HL-60 (cell line): Measurements from ENCODE around the gene SDF2L1.

Experiments used
- DNase-seq, 2 experiments: peaks; one replicate each; pipeline ENCODE4 v3.0.0-alpha.2; 2010 to 2020; ENCODE audit warnings: low read depth in 1 of 2, low spot score in 1 of 2
- H3K27ac ChIP-seq: fragments of 250-450 bp; sonication (Bioruptor Pico); replicated peaks from 2 replicates; pipeline ENCODE4 v1.5.1; 2020; ENCODE audit warnings: mild to moderate bottlenecking, moderate library complexity
- H3K27me3 ChIP-seq: fragments of 250-450 bp; sonication (Bioruptor Pico); 2 replicates; pipeline ENCODE4 v1.5.1; 2021; ENCODE audit warnings: mild to moderate bottlenecking, moderate library complexity; ENCODE audit not compliant: insufficient read depth, poor library complexity, severe bottlenecking
- H3K4me3 ChIP-seq: replicated peaks from 2 replicates; pipeline ENCODE4 v1.5.1; 2011; ENCODE audit warnings: mild to moderate bottlenecking, control low read depth, low read length; ENCODE audit not compliant: insufficient read depth
- CTCF ChIP-seq: IDR thresholded peaks from one replicate; pipeline ENCODE4 v1.5.1; 2011; ENCODE audit warnings: low read length, control low read depth, inconsistent platforms; ENCODE audit not compliant: insufficient read depth
- GABPA ChIP-seq: IDR thresholded peaks from 2 replicates; pipeline ENCODE4 v1.6.1; 2012; ENCODE audit warnings: low read depth
- POLR2AphosphoS5 ChIP-seq: IDR thresholded peaks from 2 replicates; pipeline ENCODE4 v1.6.1; 2012; ENCODE audit warnings: low read depth
- REST ChIP-seq: IDR thresholded peaks from 2 replicates; pipeline ENCODE4 v1.6.1; 2012; ENCODE audit warnings: low read depth; ENCODE audit not compliant: insufficient replicate concordance
- SPI1 ChIP-seq: IDR thresholded peaks from 2 replicates; pipeline ENCODE4 v1.6.1; 2012; ENCODE audit warnings: low read depth, mild to moderate bottlenecking, borderline replicate concordance

SDF2L1 gene

GRCh38 chr22:21686193-21686608 lies 44.1 kb downstream of the SDF2L1 start:
- H3K27me3 ChIP-seq = no peaks in the 10 kb centered on the region
- no peak overlapping the region for H3K4me3 ChIP-seq
- DNase-seq = no peak
- H3K27ac ChIP-seq = no peak overlapping the region
- TF ChIP-seq REST = no peak

GRCh38 chr22:21686634-21687393 lies 44.7 kb downstream of the SDF2L1 start:
- H3K27me3 ChIP-seq = no peaks in the 10 kb centered on the region
- H3K27ac ChIP-seq = no peak overlapping the region
- no peak overlapping the region for H3K4me3 ChIP-seq
- DNase-seq = no peak
- no peak for TF ChIP-seq SPI1
- no peak for TF ChIP-seq POLR2AphosphoS5
- TF ChIP-seq REST = no peak
- TF ChIP-seq GABPA = no peak
- TF ChIP-seq CTCF = no peak

- no peak for DNase-seq
Measured at GRCh38 chr22:21687685-21688259, 45.7 kb downstream of the SDF2L1 start.

More at GRCh38 chr22:21687685-21688259, 45.7 kb downstream of the SDF2L1 start:
- no peak for TF ChIP-seq SPI1
- no peak for TF ChIP-seq REST
- no peak for TF ChIP-seq CTCF
- no peak for TF ChIP-seq POLR2AphosphoS5
- TF ChIP-seq GABPA = no peak
- Histone ChIP-seq H3K4me3 (no peak overlapping the region), H3K27me3 (no peaks in the 10 kb centered on the region), H3K27ac (no peak overlapping the region)
